Measurements from ENCODE around the gene FOXL3. TPM values are rescaled to one million over a fixed set of nuclear protein-coding genes. Genes with fewer than 3 reads are reported as not detected.

The FOXL3 gene
- total RNA-seq, 4 donors from 2014 or later = not detected

DNA sequence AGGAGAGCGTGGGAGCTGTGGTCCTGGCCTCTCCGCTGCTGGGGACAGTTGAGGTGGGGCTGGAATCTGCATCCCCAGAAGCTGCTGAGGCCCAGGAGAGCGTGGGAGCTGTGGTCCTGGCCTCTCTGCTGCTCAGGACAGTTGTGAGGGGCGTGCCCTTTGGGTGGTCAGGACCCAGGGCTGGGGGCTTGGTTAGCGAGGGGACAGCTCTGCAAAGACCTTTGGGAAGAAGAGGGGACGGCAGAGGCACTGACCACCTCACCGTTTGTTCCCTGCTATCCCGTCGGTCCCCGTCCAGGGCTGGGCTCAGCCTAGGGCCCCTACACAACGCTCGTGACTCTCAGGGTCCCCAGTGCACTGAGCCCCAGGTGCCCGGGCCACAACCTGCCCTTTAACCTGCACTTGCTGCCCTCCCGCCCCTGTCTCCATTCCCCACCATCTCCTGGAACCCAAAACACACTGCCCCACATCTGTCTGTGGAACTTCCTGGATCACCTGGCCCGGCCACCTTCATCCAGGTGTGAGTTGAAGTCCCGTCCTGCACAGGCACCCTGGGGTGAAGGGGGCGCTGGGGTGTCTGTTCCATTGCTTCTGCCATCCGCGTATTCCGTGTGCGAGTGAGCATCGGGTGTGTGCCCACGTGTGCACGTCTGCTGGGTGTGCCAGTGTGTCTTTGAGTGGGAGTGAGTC lies 14.1 kb downstream of the FOXL3 start:
- 85 to 89% methylated on average over 24 of the region's 24 CpGs for WGBS, 2 donors
- H3K27ac ChIP-seq = no peak overlapping the region
- H3K9me3 ChIP-seq = peaks cover 0 to 18% (median 0%) of the 10 kb centered on the region in 4 donors
- no peak overlapping the region for H3K4me3 ChIP-seq
- no peaks in the 10 kb centered on the region for H3K36me3 ChIP-seq
- TF ChIP-seq POLR2A (IDR thresholded peaks at IDR 0.05) (no peak), EP300 (IDR thresholded peaks at IDR 0.05) (no peak)
- TF ChIP-seq, protein P1, sequence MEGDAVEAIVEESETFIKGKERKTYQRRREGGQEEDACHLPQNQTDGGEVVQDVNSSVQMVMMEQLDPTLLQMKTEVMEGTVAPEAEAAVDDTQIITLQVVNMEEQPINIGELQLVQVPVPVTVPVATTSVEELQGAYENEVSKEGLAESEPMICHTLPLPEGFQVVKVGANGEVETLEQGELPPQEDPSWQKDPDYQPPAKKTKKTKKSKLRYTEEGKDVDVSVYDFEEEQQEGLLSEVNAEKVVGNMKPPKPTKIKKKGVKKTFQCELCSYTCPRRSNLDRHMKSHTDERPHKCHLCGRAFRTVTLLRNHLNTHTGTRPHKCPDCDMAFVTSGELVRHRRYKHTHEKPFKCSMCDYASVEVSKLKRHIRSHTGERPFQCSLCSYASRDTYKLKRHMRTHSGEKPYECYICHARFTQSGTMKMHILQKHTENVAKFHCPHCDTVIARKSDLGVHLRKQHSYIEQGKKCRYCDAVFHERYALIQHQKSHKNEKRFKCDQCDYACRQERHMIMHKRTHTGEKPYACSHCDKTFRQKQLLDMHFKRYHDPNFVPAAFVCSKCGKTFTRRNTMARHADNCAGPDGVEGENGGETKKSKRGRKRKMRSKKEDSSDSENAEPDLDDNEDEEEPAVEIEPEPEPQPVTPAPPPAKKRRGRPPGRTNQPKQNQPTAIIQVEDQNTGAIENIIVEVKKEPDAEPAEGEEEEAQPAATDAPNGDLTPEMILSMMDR (IDR thresholded peaks at IDR 0.05) = no peak
- H3K27me3 ChIP-seq = peaks cover 0 to 7% of the 10 kb centered on the region in 2 donors
- no peak for DNase-seq (ENCODE audit: low spot score in 2 of 2)
- no peaks in the 10 kb centered on the region for H3K4me1 ChIP-seq

DNA sequence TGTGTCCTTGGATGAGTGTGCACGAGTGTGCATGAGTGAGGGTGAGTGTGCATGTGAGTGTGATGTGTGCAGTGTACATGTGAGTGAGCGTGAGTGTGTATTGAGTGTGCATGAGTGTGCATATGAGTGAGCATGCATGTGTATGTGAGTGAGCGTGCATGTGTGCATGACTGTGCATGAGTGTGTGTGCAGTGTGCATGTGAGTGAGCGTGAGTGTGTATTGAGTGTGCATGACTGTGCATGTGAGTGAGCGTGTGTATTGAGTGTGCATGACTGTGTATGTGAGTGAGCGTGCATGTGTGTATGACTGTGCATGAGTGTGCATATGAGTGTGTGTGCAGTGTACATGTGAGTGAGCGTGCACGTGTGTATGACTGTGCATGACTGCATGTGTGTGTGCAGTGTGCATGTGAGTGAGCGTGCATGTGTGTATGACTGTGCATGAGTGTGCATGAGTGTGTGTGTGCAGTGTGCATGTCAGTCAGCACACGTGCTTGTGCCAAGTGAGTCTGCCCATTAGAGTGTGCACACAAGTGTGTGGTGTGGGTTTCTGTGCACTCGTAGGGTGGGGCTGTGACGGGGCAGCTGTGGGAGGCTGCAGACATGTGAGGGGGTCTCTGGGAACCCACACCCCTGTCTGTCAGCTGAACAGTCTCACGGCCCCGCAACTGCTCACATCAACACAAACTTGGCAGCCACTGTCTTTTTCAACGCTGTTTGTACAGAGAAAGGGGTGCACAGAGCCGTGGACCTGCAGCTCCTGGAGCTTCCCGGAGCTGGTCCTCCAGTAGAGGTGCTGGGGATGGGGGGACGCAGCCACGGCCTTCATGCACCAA lies 14.8 kb downstream of the FOXL3 start:
- WGBS, 2 donors = 82 to 86% methylated on average over 13 to 19 of the region's 19 CpGs
- no peaks in the 10 kb centered on the region for H3K36me3 ChIP-seq
- no peak overlapping the region for H3K27ac ChIP-seq
- no peak overlapping the region for H3K4me3 ChIP-seq
- no peaks in the 10 kb centered on the region for H3K4me1 ChIP-seq
- no peak for TF ChIP-seq EP300 (IDR thresholded peaks at IDR 0.05)
- no peak for TF ChIP-seq POLR2A (IDR thresholded peaks at IDR 0.05)
- TF ChIP-seq, protein P1 (IDR thresholded peaks at IDR 0.05) = no peak
- H3K27me3 ChIP-seq = peaks cover 0 to 7% of the 10 kb centered on the region in 2 donors
- no peak for DNase-seq (ENCODE audit: low spot score in 2 of 2)
- H3K9me3 ChIP-seq = peaks cover 0 to 18% (median 0%) of the 10 kb centered on the region in 4 donors

DNA sequence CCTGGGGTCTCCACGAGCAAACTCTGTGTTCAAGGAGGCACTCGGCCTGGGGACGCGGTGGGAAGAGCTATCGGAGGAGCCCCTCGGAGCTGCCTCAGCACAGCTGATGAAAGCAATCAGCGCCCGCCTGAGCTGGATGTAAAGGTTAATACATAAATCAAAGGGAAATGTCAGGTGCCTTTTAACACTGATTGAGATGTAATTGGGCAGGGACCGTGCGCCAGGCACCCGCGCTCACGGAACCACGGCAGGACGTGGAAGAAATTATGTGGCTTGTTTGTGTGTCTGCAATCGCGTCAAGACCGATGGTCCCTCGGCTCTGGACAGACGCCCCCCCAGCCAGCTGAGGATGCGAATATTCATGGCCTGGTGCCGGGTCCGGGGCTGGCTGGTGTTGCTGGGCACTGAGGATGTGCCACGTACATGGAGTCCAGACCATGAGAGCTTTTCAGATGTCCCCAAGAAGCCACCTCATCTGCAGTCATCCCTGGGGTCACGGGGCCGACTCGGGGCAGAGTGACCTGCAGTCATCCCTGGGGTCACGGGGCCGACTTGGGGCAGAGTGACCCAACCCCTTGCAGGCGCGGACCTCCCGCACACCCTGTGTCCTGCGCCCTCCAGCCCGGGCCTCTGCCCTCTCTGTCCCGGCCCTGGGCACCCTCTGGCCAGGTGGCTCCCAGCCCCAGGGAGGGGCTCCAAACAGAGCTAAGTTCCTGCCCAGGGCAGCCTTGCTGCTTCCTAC lies 15.6 kb downstream of the FOXL3 start:
- Histone ChIP-seq H3K27ac (no peak overlapping the region), H3K9me3 (peaks cover 0 to 18% (median 0%) of the 10 kb centered on the region in 4 donors), H3K36me3 (no peaks in the 10 kb centered on the region), H3K4me1 (no peaks in the 10 kb centered on the region), H3K4me3 (no peak overlapping the region), H3K27me3 (peaks cover 0 to 8% of the 10 kb centered on the region in 2 donors)
- TF ChIP-seq, protein P1 (IDR thresholded peaks at IDR 0.05) = no peak
- TF ChIP-seq POLR2A (IDR thresholded peaks at IDR 0.05) (no peak), EP300 (IDR thresholded peaks at IDR 0.05) (no peak)
- no peak for DNase-seq (ENCODE audit: low spot score in 2 of 2)
- 79 to 87% methylated on average over 34 of the region's 35 CpGs for WGBS, 2 donors

DNA sequence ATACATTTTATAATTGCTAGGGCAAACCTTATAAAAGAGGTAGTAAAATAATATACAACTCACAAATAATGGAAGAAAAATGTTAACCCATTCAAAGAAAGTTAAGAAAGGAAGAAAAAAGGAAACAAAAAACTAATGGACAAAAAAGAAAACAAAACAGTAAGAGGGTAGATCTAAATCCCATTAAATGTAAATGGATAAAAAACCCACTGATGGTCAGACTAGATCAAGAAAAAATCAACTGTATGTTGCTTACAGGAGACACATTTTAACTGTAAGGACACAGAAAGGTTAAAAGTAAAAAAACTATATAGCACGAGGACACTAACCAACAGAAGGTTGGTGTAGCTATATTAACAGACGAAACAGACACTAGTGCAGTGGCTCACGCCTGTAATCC lies 18.0 kb downstream of the FOXL3 start:
- H3K4me1 ChIP-seq = no peaks in the 10 kb centered on the region
- DNase-seq (ENCODE audit: low spot score in 2 of 2) = no peak
- H3K27ac ChIP-seq = no peak overlapping the region
- peaks cover 0 to 18% (median 0%) of the 10 kb centered on the region in 4 donors for H3K9me3 ChIP-seq
- H3K36me3 ChIP-seq = no peaks in the 10 kb centered on the region
- peaks cover 0 to 32% of the 10 kb centered on the region in 2 donors for H3K27me3 ChIP-seq
- no peak overlapping the region for H3K4me3 ChIP-seq
- 66 to 79% methylated on average over 3 of the region's 3 CpGs for WGBS, 2 donors
- TF ChIP-seq, protein P1 (IDR thresholded peaks at IDR 0.05) = no peak
- TF ChIP-seq EP300 (IDR thresholded peaks at IDR 0.05) (no peak), POLR2A (IDR thresholded peaks at IDR 0.05) (no peak)
